ENCODE measurements around the gene NT5C1B. TPM values are rescaled to one million over a fixed set of nuclear protein-coding genes. Genes with fewer than 3 reads are reported as not detected.

The NT5C1B gene
- total RNA-seq, 1 experiment from 2014 or later = not detected

DNA sequence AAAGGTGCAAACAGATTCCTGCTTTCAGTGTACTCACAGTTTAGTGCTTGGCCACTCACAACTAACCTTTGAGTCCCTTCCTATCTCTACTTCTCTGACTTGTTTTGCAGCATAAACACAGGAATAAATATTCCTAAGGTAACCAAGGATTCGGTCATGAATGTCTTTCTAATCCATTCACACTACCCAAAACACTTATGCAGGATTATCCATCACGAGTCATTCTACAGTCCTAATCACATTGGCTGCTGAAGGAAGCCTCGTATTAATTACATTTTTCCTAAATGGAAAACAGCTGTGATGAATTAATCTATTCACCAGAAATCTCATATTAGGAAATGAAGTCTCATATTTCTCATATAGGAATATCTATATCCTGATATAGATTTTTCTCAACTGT is 45.2 kb downstream of the NT5C1B start:
- Histone ChIP-seq H3K36me3 (ENCODE audit: low read depth) (no peaks in the 10 kb centered on the region), H3K9me2 (ENCODE audit: insufficient read depth) (no peaks in the 10 kb centered on the region; the same call in 1 of the 2 replicates), H3K4me2 (no peak overlapping the region), H4K20me1 (ENCODE audit: insufficient read depth) (no peaks in the 10 kb centered on the region), H3K4me3 (no peak overlapping the region), H3K79me2 (ENCODE audit: low read depth) (no peaks in the 10 kb centered on the region), H3K27me3 (ENCODE audit: insufficient read depth, low read depth) (no peaks in the 10 kb centered on the region), H2AFZ (no peak overlapping the region), H3K27ac (no peak overlapping the region), H3K9me3 (ENCODE audit: insufficient read depth, low read depth) (no peaks in the 10 kb centered on the region), H3K4me1 (replicated peaks; ENCODE audit: insufficient read depth) (no peaks in the 10 kb centered on the region), H3F3A (ENCODE audit: insufficient read depth, low read depth) (no peaks in the 10 kb centered on the region)
- intact Hi-C loops (cut with micrococcal nuclease; ENCODE audit: unreplicated experiment) = no loop called here
- TF ChIP-seq CTCF (conservative IDR thresholded peaks at IDR 0.05) (no peak), EZH2 (IDR thresholded peaks at IDR 0.05; ENCODE audit: low read depth) (no peak)
- CTCF ChIA-PET = no interaction called here
- POLR2A ChIA-PET (ENCODE audit: unreplicated experiment) = no interaction called here
- no TSS peak for BruUV-seq (replicated peaks)
- no peak for DNase-seq

DNA sequence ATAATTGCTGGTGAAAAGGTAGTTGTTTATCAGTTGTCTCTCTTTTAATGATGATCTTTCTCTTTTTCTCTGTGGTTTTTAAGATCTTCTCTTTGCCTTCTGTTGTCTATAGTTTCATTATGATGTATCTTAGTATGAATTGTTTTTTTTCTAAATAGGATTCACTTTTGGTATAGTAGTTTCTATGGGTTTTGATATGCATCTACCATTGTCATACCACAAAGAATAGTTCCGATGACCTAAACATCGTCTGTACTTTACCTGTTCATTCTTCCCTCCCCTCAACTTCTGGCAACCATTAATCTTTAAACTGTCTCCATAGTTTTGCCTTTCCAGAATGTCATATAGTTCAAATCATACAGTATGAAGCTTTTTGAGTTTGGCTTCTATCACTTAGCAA is 48.5 kb downstream of the NT5C1B start:
- Histone ChIP-seq H2AFZ (no peak overlapping the region), H3K27me3 (ENCODE audit: insufficient read depth, low read depth) (no peaks in the 10 kb centered on the region), H4K20me1 (ENCODE audit: insufficient read depth) (no peaks in the 10 kb centered on the region), H3K79me2 (ENCODE audit: low read depth) (no peaks in the 10 kb centered on the region), H3K4me2 (no peak overlapping the region), H3K27ac (no peak overlapping the region), H3K4me3 (no peak overlapping the region), H3F3A (ENCODE audit: insufficient read depth, low read depth) (no peaks in the 10 kb centered on the region), H3K36me3 (ENCODE audit: low read depth) (no peaks in the 10 kb centered on the region), H3K9me3 (ENCODE audit: insufficient read depth, low read depth) (no peaks in the 10 kb centered on the region), H3K9me2 (ENCODE audit: insufficient read depth) (no peaks in the 10 kb centered on the region; the same call in 1 of the 2 replicates), H3K4me1 (replicated peaks; ENCODE audit: insufficient read depth) (no peaks in the 10 kb centered on the region)
- ChIA-PET POLR2A (ENCODE audit: unreplicated experiment) (no interaction called here), CTCF (no interaction called here)
- BruUV-seq (replicated peaks) = no TSS peak
- no peak for DNase-seq
- intact Hi-C loops (cut with micrococcal nuclease; ENCODE audit: unreplicated experiment) = no loop called here
- no peak for TF ChIP-seq EZH2 (IDR thresholded peaks at IDR 0.05; ENCODE audit: low read depth)
- no peak for TF ChIP-seq CTCF (conservative IDR thresholded peaks at IDR 0.05)

DNA sequence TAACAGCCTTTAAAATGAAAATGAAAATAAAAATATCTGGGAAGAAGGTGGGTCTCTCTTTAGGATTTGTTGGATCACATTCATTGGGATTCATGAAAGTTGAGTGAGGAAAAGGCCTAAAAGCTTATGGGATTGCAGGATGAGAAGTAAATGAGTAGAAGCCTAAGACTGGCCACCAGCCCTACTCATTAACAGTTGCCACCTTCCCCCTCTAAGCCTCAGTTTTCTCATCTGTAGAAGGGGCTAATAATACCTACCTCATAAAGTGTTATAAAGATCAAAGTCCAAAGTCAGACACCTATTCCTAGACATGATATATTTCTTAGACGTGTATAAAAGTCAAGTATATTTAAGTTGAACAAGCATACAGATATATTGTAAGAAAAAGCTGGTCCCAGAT is 52.7 kb downstream of the NT5C1B start:
- Histone ChIP-seq H3K27me3 (ENCODE audit: insufficient read depth, low read depth) (no peaks in the 10 kb centered on the region), H4K20me1 (ENCODE audit: insufficient read depth) (no peaks in the 10 kb centered on the region), H3K4me2 (no peak overlapping the region), H3K4me3 (no peak overlapping the region), H3K9me2 (ENCODE audit: insufficient read depth) (no peaks in the 10 kb centered on the region; the same call in 1 of the 2 replicates), H2AFZ (no peak overlapping the region), H3K79me2 (ENCODE audit: low read depth) (no peaks in the 10 kb centered on the region), H3K9me3 (ENCODE audit: insufficient read depth, low read depth) (no peaks in the 10 kb centered on the region), H3K27ac (no peak overlapping the region), H3F3A (ENCODE audit: insufficient read depth, low read depth) (no peaks in the 10 kb centered on the region), H3K4me1 (replicated peaks; ENCODE audit: insufficient read depth) (no peaks in the 10 kb centered on the region), H3K36me3 (ENCODE audit: low read depth) (no peaks in the 10 kb centered on the region)
- CTCF ChIA-PET = interaction anchor here (0.6 kb wide), 1 partner anchor 207 kb away, joined by 3 read pairs; no protein-coding TSS in a partner anchor
- POLR2A ChIA-PET (ENCODE audit: unreplicated experiment) = no interaction called here
- TF ChIP-seq CTCF (conservative IDR thresholded peaks at IDR 0.05) (no peak), EZH2 (IDR thresholded peaks at IDR 0.05; ENCODE audit: low read depth) (no peak)
- no TSS peak for BruUV-seq (replicated peaks)
- no peak for DNase-seq
- intact Hi-C loops (cut with micrococcal nuclease; ENCODE audit: unreplicated experiment) = no loop called here

Data from PC-9 (cell line).